HepG2 (cell line): ENCODE data around the gene POLR1E. TPM values are rescaled to one million over a fixed set of nuclear protein-coding genes. Genes with fewer than 3 reads are reported as not detected.

Experiments used
- ATAC-seq: fragments of 200-7000 bp; cut with Tn5 transposase; 3 replicates; pipeline ENCODE4 v1.9.1; 2020; ENCODE audit warnings: mild to moderate bottlenecking, moderate library complexity
- BruUV-seq: library from RNA; stranded (reverse); fragments of 400-500 nt; replicated peaks from 2 replicates; lab custom pipeline; 2021; lab: Mats Ljungman, UMichigan
- CTCF ChIA-PET: fragments of 300-600 bp; formaldehyde crosslinking; extraction: SDS; loops from one replicate; lab custom pipeline; 2021; ENCODE audit warnings: low total read pairs, inconsistent platforms, low intra/inter-chr PET ratio; lab: Yijun Ruan, JAX
- POLR2A ChIA-PET: fragments of 350-600 bp; sonication (Branson Sonifier 250); formaldehyde crosslinking; loops from one replicate; lab custom pipeline; 2020; ENCODE audit warnings: antibody characterized with exemption, inconsistent platforms; lab: Yijun Ruan, JAX
- DNase-seq: peaks from one replicate; pipeline ENCODE4 v3.0.0-alpha.2; 2015; ENCODE audit warnings: low spot score
- FAIRE-seq: peaks from 3 replicates; lab custom pipeline; 2011; peaks lifted over from hg19 to GRCh38; lab: Jason Lieb, UNC
- H2AFZ ChIP-seq: one replicate; pipeline ENCODE4 v1.6.1; 2011; ENCODE audit warnings: low read length, inconsistent platforms
- H3K27ac ChIP-seq: fragments of 300-600 bp; 3 replicates; pipeline ENCODE4 v1.8.0; 2011; ENCODE audit warnings: mixed run types, mild to moderate bottlenecking, mixed read lengths, low read length, inconsistent platforms; ENCODE audit not compliant: insufficient read depth; ENCODE audit errors: extremely low read length
- H3K27me3 ChIP-seq, 2 experiments: fragments of 200-600 bp in 1 of 2; 2 replicates in 1 of 2; 3 replicates in 1 of 2; pipeline versions ENCODE4 v1.6.0 to v1.8.0; 2011; ENCODE audit warnings: low read length in 2 of 2, mild to moderate bottlenecking in 2 of 2, moderate library complexity in 2 of 2, inconsistent platforms in 1 of 2; ENCODE audit not compliant: insufficient read depth in 2 of 2, control insufficient read depth in 1 of 2
- H3K36me3 ChIP-seq, 2 experiments: fragments of 200-600 bp in 1 of 2; replicated peaks in 1 of 2; 2 replicates in 1 of 2; 3 replicates in 1 of 2; pipeline versions ENCODE4 v1.5.1 to v1.8.0; 2011; ENCODE audit warnings: low read length in 2 of 2, inconsistent platforms in 1 of 2; ENCODE audit not compliant: insufficient read depth in 2 of 2, control insufficient read depth in 1 of 2
- H3K4me1 ChIP-seq: 2 replicates; pipeline ENCODE4 v1.5.1; 2012; ENCODE audit warnings: low read length, inconsistent platforms; ENCODE audit not compliant: insufficient read depth
- H3K4me2 ChIP-seq: 2 replicates; pipeline ENCODE4 v1.6.0; 2011; ENCODE audit warnings: low read depth, low read length, inconsistent platforms
- H3K4me3 ChIP-seq, 3 experiments: fragments of 200-600 bp in 1 of 3; sonication (generic), shearing (Covaris generic) in 1 of 3; replicated peaks in 1 of 3; 2 replicates each; pipeline ENCODE4 v1.5.1; 2011 to 2016; ENCODE audit warnings: low read length in 3 of 3, inconsistent platforms in 2 of 3, low read depth in 2 of 3, mild to moderate bottlenecking in 2 of 3, control low read depth in 1 of 3, mixed read lengths in 1 of 3; ENCODE audit not compliant: insufficient read depth in 1 of 3
- H3K79me2 ChIP-seq: one replicate; pipeline ENCODE4 v1.6.1; 2011; ENCODE audit warnings: low read length, inconsistent platforms; ENCODE audit not compliant: insufficient read depth
- H3K9ac ChIP-seq: 2 replicates; pipeline ENCODE4 v1.6.0; 2011; ENCODE audit warnings: mild to moderate bottlenecking, low read depth, low read length, inconsistent platforms; ENCODE audit not compliant: insufficient read depth
- H3K9me3 ChIP-seq: 2 replicates; pipeline ENCODE4 v1.5.1; 2012; ENCODE audit warnings: mild to moderate bottlenecking, low read length
- H4K20me1 ChIP-seq: 2 replicates; pipeline ENCODE4 v1.6.0; 2011; ENCODE audit warnings: inconsistent platforms, mild to moderate bottlenecking, low read length, moderate library complexity; ENCODE audit not compliant: insufficient read depth
- AKAP8 ChIP-seq: sonication (generic); formaldehyde crosslinking; IDR thresholded peaks from 2 replicates; pipeline ENCODE4 v1.5.1; 2020; ENCODE audit warnings: mild to moderate bottlenecking, missing genetic modification reagents
- ARHGAP35 ChIP-seq: sonication (generic); formaldehyde crosslinking; IDR thresholded peaks from 2 replicates; pipeline ENCODE4 v1.9.0; 2022; ENCODE audit warnings: mild to moderate bottlenecking, inconsistent platforms, moderate library complexity, missing genetic modification reagents, borderline replicate concordance
- BATF2 ChIP-seq: sonication (generic); formaldehyde crosslinking; IDR thresholded peaks from 2 replicates; pipeline ENCODE4 v1.8.0; 2022; ENCODE audit warnings: mild to moderate bottlenecking, missing genetic modification reagents, moderate library complexity
- CERS6 ChIP-seq: sonication (generic); formaldehyde crosslinking; IDR thresholded peaks from 2 replicates; pipeline ENCODE4 v1.5.0; 2020; ENCODE audit warnings: missing genetic modification reagents
- GABPA ChIP-seq, 2 experiments: IDR thresholded peaks; 2 replicates each; pipeline ENCODE4 v1.6.1; 2011 to 2016; ENCODE audit warnings: low read depth in 2 of 2, low read length in 1 of 2, missing biosample characterization in 1 of 2, missing genetic modification characterization in 1 of 2
- GMEB2 ChIP-seq: IDR thresholded peaks from 2 replicates; pipeline ENCODE4 v1.6.1; 2016; ENCODE audit warnings: missing biosample characterization, missing genetic modification reagents, low read depth
- HNF4A ChIP-seq: sonication (generic); formaldehyde crosslinking; IDR thresholded peaks from 2 replicates; pipeline ENCODE4 v1.4.0; 2020; ENCODE audit warnings: missing genetic modification reagents
- MIXL1 ChIP-seq: IDR thresholded peaks from 2 replicates; pipeline ENCODE4 v1.6.1; 2016
- SATB2 ChIP-seq: sonication (generic); formaldehyde crosslinking; IDR thresholded peaks from 2 replicates; pipeline ENCODE4 v1.5.0; 2020; ENCODE audit warnings: missing genetic modification reagents
- SIN3B ChIP-seq: fragments of 150-350 bp; IDR thresholded peaks from 2 replicates; pipeline ENCODE4 v1.6.1; 2014; ENCODE audit warnings: low read length
- SMC3 ChIP-seq: IDR thresholded peaks from 2 replicates; pipeline ENCODE4 v1.6.1; 2011; ENCODE audit warnings: low read length, improper control_type of control experiment
- TFDP2 ChIP-seq: sonication (generic); formaldehyde crosslinking; IDR thresholded peaks from 2 replicates; pipeline ENCODE4 v1.4.0; 2020; ENCODE audit warnings: missing genetic modification reagents
- ZBTB38 ChIP-seq: sonication (generic); formaldehyde crosslinking; IDR thresholded peaks from 2 replicates; pipeline ENCODE4 v1.5.1; 2020; ENCODE audit warnings: mild to moderate bottlenecking, missing genetic modification reagents
- ZBTB7B ChIP-seq: sonication (generic); formaldehyde crosslinking; IDR thresholded peaks from 2 replicates; pipeline ENCODE4 v1.4.0; 2020; ENCODE audit warnings: missing genetic modification reagents
- ZFP41 ChIP-seq: sonication (generic); formaldehyde crosslinking; IDR thresholded peaks from 2 replicates; pipeline ENCODE4 v1.4.0; 2020; ENCODE audit warnings: mild to moderate bottlenecking, missing genetic modification reagents, borderline replicate concordance
- ZFP82 ChIP-seq: sonication (generic); formaldehyde crosslinking; IDR thresholded peaks from 2 replicates; pipeline ENCODE4 v1.5.1; 2020; ENCODE audit warnings: mild to moderate bottlenecking, missing genetic modification reagents, borderline replicate concordance
- ZNF10 ChIP-seq: sonication (generic); formaldehyde crosslinking; IDR thresholded peaks from 2 replicates; pipeline ENCODE4 v1.4.0; 2020; ENCODE audit warnings: mild to moderate bottlenecking, low read depth, missing genetic modification reagents, borderline replicate concordance
- WGBS: methylation state at CpG from one replicate; pipeline ENCODE4 v1.1.6; 2017; ENCODE audit warnings: low lambda C conversion rate; 5-methylcytosine and 5-hydroxymethylcytosine counted together
- in situ Hi-C: cut with HindIII; loops from 2 replicates; pipeline ENCODE4 v1.10.0; 2017; ENCODE audit warnings: low pct_unique_long_range_greater_than_20kb; ENCODE audit not compliant: extremely low pct_ligation_motif_present
- intact Hi-C: fragments of 100-400 bp; cut with micrococcal nuclease; formaldehyde crosslinking; loops from one replicate; pipeline ENCODE4 v1.10.0; 2022; ENCODE audit not compliant: unreplicated experiment
- polyA plus RNA-seq, 8 experiments: library from polyadenylated mRNA; depleted of rRNA in 3 of 8; stranded (reverse) in 7 of 8; unstranded in 1 of 8; fragments of >200 nt; fragmentation: Illumina TruSeq in 4 of 8; extraction: Trizol in 4 of 8; gene quantifications; 2 replicates each; pipeline versions ENCODE4 v1.2.1 to v1.2.3, GENCODE V29; 2011 to 2016; ENCODE audit warnings: low read depth in 4 of 8, missing spikeins in 1 of 8, mixed read lengths in 1 of 8; ENCODE audit not compliant: insufficient read depth in 1 of 8
- total RNA-seq, 5 experiments: library from RNA; depleted of rRNA; stranded (reverse); fragments of >200 nt; fragmentation: Illumina TruSeq; extraction: Trizol; gene quantifications; 2 replicates each; pipeline ENCODE4 v1.2.3, GENCODE V29; 2016; ENCODE audit warnings: low read depth in 1 of 5

The POLR1E gene
- total and polyA plus RNA-seq, 2 of the 13 experiments (the other 11 are each of a cell fraction or from before 2014, with no cell fraction given) = 23.0 to 37.8 TPM

GRCh38 chr9:37507566-37508134, 21.9 kb downstream of the POLR1E start (continued):
- no peak for TF ChIP-seq GABPA (IDR thresholded peaks at IDR 0.05; ENCODE audit: low read depth, low read length)
- no peak for TF ChIP-seq GABPA (CRISPR knock-in tag; IDR thresholded peaks at IDR 0.05; ENCODE audit: low read depth)
- 0 out of 2 replicates have a peak, but pooled peaks have one; percentile 15 for TF ChIP-seq ZBTB7B
- no peak for TF ChIP-seq BATF2 (CRISPR knock-in tag)
- no peak for TF ChIP-seq ZFP82 (CRISPR knock-in tag)
- 0 out of 2 replicates have a peak, but pooled peaks have one; percentile 21 for TF ChIP-seq ARHGAP35 (CRISPR knock-in tag)
- TF ChIP-seq, all 625 proteins: peak for 8

GRCh38 chr9:37508135-37508833, 22.5 kb downstream of the POLR1E start:
- in situ Hi-C loops = no loop called here
- peak overlapping the region; percentile 87 for H3K27ac ChIP-seq
- H2AFZ ChIP-seq = no peak overlapping the region
- H3K36me3 ChIP-seq = peaks cover 6 to 7% of the 10 kb centered on the region in 2 experiments; a peak in 4 of 5 replicates
- no peaks in the 10 kb centered on the region for H3K79me2 ChIP-seq
- FAIRE-seq = peak; percentile 95
- CTCF ChIA-PET = no interaction called here
- no peaks in the 10 kb centered on the region for H4K20me1 ChIP-seq
- no peaks in the 10 kb centered on the region for H3K27me3 ChIP-seq
- peaks cover 44% of the 10 kb centered on the region for H3K4me1 ChIP-seq
- H3K9ac ChIP-seq = peak overlapping the region; percentile 48
- H3K4me3 ChIP-seq = peak overlapping the region in 1 of 3 experiments; percentile 45; a peak in 2 of 6 replicates
- intact Hi-C loops = no loop called here
- BruUV-seq = no TSS peak
- POLR2A ChIA-PET = interaction anchor here (1.1 to 2.1 kb wide), 4 partner anchors 9 to 84 kb away, joined by 3 to 16 read pairs (median 4); partner anchors contain the start of genes POLR1E and TOMM5
- peak; percentile 96 for DNase-seq
- 5% methylated on average over 3 of the region's 5 CpGs for WGBS
- ATAC-seq = peak; percentile 95
- H3K4me2 ChIP-seq = peak overlapping the region; percentile 49
- H3K9me3 ChIP-seq = no peaks in the 10 kb centered on the region
- TF ChIP-seq SMC3 = peak; percentile 46; the same call in 1 of the 2 replicates
- TF ChIP-seq TFDP2 (CRISPR knock-in tag) = no peak
- no peak for TF ChIP-seq CERS6
- TF ChIP-seq HNF4A (CRISPR knock-in tag) = peak; percentile 98
- no peak for TF ChIP-seq ZNF10 (CRISPR knock-in tag)
- no peak for TF ChIP-seq AKAP8 (CRISPR knock-in tag)
- TF ChIP-seq ZFP41 (CRISPR knock-in tag) = no peak
- no peak for TF ChIP-seq SIN3B
- no peak for TF ChIP-seq SATB2
- TF ChIP-seq ZBTB38 (CRISPR knock-in tag) = peak; percentile 87
- 0 out of 2 replicates have a peak, but pooled peaks have one; percentile 1 for TF ChIP-seq ARHGAP35 (CRISPR knock-in tag)
- TF ChIP-seq MIXL1 (CRISPR knock-in tag) = peak; percentile 63; the same call in 1 of the 2 replicates
- TF ChIP-seq GMEB2 = no peak
